CD4-positive, alpha-beta T cell treated with Interleukin-2 at 100 ng/mL for 4 hours (primary cell): ENCODE results near the gene NUDT13.

ENCODE experiments used
- DNase-seq: peaks from one replicate; pipeline ENCODE4 v3.0.0-alpha.2; 2020; ENCODE audit warnings: low spot score

The NUDT13 gene

DNA sequence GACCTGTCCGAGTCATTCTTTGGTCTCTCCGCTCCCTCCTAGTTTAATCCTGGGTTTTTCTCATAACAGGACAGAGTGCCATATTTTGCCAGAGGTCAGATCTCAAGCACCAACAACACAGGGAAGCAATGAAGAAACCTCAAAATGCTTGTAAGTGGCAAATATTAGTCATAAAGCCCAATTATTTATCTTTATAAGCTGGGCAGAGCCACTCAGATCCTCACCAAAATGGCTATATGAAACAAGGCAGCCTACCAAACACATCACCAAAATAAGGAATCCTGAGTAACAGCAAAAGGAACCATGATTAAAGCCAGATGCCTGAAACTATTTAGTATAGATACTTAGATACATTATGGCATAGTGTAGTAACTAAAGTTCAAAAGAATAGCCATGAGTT, 52.8 kb downstream of the NUDT13 start:
- no peak for DNase-seq

DNA sequence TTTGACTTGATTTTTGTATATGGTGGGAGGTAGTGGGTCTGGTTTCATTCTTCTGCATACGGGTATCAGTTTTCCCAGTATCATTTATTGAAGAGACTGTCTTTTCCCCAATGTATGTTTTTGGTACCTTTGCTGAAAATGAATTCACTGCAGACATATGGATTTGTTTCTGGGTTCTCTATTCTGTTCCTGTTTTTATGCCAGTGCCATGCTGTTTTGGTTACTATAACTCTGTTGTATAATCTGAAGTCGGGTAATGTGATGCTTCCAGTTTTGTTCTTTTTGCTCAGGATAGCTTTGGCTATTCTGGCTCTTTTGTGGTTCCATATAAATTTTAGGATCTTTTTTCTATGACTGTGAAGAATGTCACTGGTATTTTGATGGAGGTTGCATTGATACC, 56.7 kb downstream of the NUDT13 start:
- DNase-seq, result no peak

DNA sequence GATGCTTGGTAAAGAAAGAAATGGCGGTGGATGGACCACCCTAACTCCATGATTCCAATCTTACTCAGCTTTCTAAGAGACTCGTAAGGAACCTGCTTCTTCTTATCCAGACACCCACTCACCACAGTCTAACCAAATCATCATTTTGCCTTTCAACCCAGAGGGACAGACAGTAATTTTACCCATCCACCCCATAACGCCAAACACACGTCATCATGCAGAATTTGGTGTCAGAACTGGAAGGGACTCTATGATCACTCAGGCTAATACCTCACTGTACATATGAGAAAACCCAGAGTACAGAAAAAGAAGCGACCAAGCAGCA, 57.2 kb downstream of the NUDT13 start:
- DNase-seq, result no peak

DNA sequence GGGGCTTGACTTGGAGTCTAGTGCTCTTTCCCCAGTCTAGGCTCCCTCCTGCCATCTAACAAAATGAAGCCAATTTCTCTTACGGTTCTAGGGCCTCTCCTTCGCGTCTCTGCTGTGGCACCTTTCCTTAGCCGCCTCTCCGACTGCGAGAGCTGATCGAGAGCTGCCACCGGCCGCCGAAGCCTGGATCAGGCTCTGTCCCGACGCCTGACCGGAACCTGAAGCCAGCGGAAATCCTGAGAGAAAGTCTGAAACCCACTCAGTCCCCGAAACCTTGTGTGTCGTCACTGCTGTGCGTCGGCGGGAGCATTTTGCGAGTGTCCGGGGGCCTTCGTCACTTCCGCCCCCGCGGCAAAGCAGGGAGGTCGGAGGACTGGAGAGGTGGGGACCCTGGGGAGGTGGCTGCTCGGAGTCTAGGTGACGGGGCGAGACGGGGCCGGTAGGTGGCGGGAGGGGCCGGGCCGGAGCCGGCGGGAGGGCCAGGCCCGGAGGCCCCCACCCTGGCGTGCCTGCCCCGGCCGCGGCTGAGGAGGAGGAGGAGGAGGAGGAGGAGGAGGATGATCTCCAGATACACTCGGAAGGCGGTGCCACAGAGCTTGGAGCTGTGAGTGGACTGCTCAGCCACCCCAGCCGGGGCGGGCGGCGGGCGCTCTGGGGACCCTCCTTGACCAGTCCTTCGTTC, 57.7 kb downstream of the NUDT13 start, which contains the start of the genes ECD and FAM149B1:
Gene ECD, minus strand, starts transcription at position 226 of the 682 bp plus-strand sequence. CDS start 4,071 bp downstream, outside the sequence.
Gene FAM149B1, plus strand, starts transcription at position 337 of the 682 bp plus-strand sequence. Its CDS starts 221 bp downstream, at position 558.
- peak; percentile 89 for DNase-seq

DNA sequence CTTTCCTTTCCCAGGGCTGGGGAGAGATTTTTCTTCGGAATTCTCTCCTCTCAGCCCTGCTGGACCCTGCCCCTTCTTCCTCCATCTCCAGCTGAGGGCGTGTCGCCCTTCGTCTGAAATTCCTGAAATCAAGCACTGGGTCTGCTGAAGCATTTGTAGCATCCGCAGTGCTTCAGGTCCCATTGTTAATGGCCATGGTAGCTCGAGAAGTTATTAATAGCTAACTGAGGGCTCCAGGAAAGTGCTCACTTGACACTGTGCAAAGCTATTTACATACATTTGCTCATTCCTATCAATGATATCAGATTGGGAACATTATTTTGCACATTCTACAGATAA, 58.2 kb downstream of the NUDT13 start:
- DNase-seq, result no peak

DNA sequence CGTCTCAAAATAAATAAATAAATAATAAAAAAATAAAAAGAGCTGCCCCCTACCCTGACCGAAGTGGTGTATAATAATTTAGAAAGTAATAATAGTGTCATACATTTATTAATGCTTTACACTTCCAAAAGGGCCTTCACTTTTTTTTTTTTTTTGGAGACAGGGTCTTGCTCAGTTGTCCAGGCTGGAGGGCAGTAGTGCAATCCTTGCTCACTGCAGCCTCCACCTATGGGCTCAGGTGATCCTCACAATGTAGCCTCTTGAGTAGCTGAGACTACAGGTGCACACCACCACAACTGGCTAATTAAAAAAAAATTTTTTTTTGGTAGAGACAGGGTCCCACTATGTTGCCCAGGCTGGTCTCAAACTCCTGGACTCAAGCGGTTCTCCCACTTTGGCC, 59.1 kb downstream of the NUDT13 start:
- no peak for DNase-seq

DNA sequence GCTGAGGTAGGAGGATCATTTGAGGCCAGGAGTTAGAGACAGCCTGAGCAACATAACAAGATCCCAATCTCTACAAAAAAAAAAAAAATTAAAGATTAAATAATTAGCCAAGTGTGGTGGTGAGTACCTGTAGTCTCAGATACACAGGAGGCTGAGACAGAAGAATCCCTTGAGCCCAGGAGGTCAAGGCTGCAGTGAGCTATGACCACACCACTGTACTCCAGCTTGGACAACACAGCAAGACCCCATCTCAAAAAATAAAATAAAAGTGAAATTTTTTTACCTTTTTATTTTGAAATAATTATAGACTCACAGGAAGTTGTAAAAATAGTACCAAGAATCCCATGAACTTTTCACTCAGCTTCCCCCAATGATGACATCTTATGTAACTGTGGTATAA, 62.6 kb downstream of the NUDT13 start:
- DNase-seq, result no peak

DNA sequence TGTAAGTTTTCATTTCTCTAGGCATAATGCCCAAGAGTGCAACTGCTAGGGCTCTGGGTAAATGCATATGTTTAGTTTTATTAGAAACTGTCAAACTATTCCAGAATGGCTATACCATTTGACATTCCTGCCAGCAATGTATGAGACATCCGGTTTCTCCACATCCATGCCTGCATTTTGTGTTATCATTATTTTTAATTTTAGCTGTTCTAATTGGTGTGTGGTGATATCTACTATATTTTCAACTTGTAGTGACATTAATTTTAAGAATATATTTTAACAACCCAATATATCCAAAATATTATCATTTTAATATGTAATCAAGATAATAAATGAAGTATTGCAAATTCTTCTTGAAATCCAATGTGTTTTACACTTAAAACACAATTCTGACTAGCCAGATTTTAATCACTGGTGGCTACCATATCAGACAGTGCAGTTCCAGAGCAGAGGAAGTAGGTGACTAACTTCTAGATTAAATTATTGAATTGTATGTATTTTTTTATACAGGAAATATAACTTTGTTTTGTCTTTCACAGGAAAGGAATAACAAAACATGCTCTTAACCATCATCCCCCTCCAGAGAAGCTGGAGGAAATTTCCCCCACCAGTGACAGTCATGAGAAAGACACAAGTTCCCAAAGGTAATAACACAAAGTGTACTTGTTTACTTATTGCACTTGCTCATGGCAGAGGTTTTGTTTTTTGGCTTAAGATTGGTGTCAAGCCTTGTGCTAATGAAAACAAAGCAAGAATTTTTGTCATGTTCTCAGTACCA, 64.1 kb downstream of the NUDT13 start:
- DNase-seq, result no peak
